ENCODE data around the gene SOS2. TPM values are rescaled to one million over a fixed set of nuclear protein-coding genes. Genes with fewer than 3 reads are reported as not detected.

The SOS2 gene
- total and polyA plus RNA-seq, 2 of the 4 experiments (the other 2 are of a cell fraction): 6.3 to 10.9 TPM

- Histone ChIP-seq H2BK5ac (ENCODE audit: low read depth, low read length, poor library complexity, severe bottlenecking) (no peak overlapping the region), H4K5ac (ENCODE audit: low read depth, low read length) (no peak overlapping the region), H4K20me1 (ENCODE audit: insufficient read depth, low read length) (no peaks in the 10 kb centered on the region), H2BK120ac (ENCODE audit: low read depth, low read length) (no peak overlapping the region), H2AK5ac (ENCODE audit: low read depth, low read length) (no peak overlapping the region), H3K9me3 (ENCODE audit: control insufficient read depth, insufficient read depth, low read length) (no peaks in the 10 kb centered on the region), H4K8ac (ENCODE audit: low read depth in 2 of 2, low read length in 2 of 2) (no peak overlapping the region), H3K4me1 (ENCODE audit: control insufficient read depth, insufficient read depth, low read length) (no peaks in the 10 kb centered on the region), H4K91ac (ENCODE audit: insufficient read depth, low read depth, low read length) (no peak overlapping the region), H2BK15ac (ENCODE audit: low read depth, low read length) (no peak overlapping the region), H3K9ac (ENCODE audit: low read depth, low read length) (no peak overlapping the region), H2BK20ac (ENCODE audit: low read depth, low read length) (no peak overlapping the region), H3K18ac (ENCODE audit: low read depth, low read length) (no peak overlapping the region), H3K4me3 (ENCODE audit: insufficient read depth, low read depth, low read length) (no peak overlapping the region), H2AK9ac (replicated peaks; ENCODE audit: low read depth, low read length, poor library complexity) (no peak overlapping the region), H3K23ac (ENCODE audit: low read depth, low read length) (no peak overlapping the region), H3K36me3 (ENCODE audit: control insufficient read depth, insufficient read depth, low read length) (no peaks in the 10 kb centered on the region), H3K27me3 (ENCODE audit: control insufficient read depth, insufficient read depth, low read length) (no peaks in the 10 kb centered on the region), H3K4ac (ENCODE audit: low read depth, low read length) (no peak overlapping the region), H3K56ac (ENCODE audit: extremely low read depth, insufficient read depth, low read length) (no peak overlapping the region), H3K4me2 (ENCODE audit: low read depth, low read length) (no peak overlapping the region), H2AFZ (replicated peaks; ENCODE audit: low read length, poor library complexity) (no peak overlapping the region), H3K9me1 (ENCODE audit: insufficient read depth, low read length) (no peaks in the 10 kb centered on the region), H3K27ac (ENCODE audit: insufficient read depth, low read length) (no peak overlapping the region), H3K14ac (replicated peaks; ENCODE audit: low read depth, low read length) (no peak overlapping the region), H3K79me1 (ENCODE audit: low read depth in 1 of 2, low read length in 2 of 2) (no peaks in the 10 kb centered on the region)
- ATAC-seq (ENCODE audit: low read depth) (no peak), DNase-seq (no peak)
- TF ChIP-seq CEBPB (IDR thresholded peaks at IDR 0.05; ENCODE audit: low read depth, low read length): no peak
- TF ChIP-seq BHLHE40 (IDR thresholded peaks at IDR 0.05; ENCODE audit: low read depth, low read length): no peak
- no peak for TF ChIP-seq ELK1 (IDR thresholded peaks at IDR 0.05; ENCODE audit: borderline replicate concordance, low read depth, low read length)
- no peak for TF ChIP-seq FOS (IDR thresholded peaks at IDR 0.05; ENCODE audit: low read depth, low read length)
- no peak for TF ChIP-seq POLR2A (IDR thresholded peaks at IDR 0.05; ENCODE audit: low read depth, low read length)
- no peak for TF ChIP-seq CHD1 (IDR thresholded peaks at IDR 0.05; ENCODE audit: low read depth, low read length)
- no peak for TF ChIP-seq NFE2L2 (IDR thresholded peaks at IDR 0.05; ENCODE audit: low read depth, low read length)
- no peak for TF ChIP-seq MXI1 (IDR thresholded peaks at IDR 0.05; ENCODE audit: borderline replicate concordance, low read depth, low read length)
- no peak for TF ChIP-seq USF2 (IDR thresholded peaks at IDR 0.05; ENCODE audit: low read depth, low read length)
- no peak for TF ChIP-seq CTCF (conservative IDR thresholded peaks at IDR 0.05; ENCODE audit: low read depth, low read length)
- no peak for TF ChIP-seq SMC3 (IDR thresholded peaks at IDR 0.05; ENCODE audit: low read depth, low read length)
- no peak for TF ChIP-seq RFX5 (IDR thresholded peaks at IDR 0.05; ENCODE audit: low read depth, low read length)
- no peak for TF ChIP-seq MAFK (IDR thresholded peaks at IDR 0.05; ENCODE audit: low read depth, low read length)
- TF ChIP-seq RCOR1 (IDR thresholded peaks at IDR 0.05; ENCODE audit: insufficient replicate concordance, low read length): no peak
- no peak for TF ChIP-seq RAD21 (IDR thresholded peaks at IDR 0.05; ENCODE audit: low read length)
- no peak for TF ChIP-seq MAZ (IDR thresholded peaks at IDR 0.05; ENCODE audit: borderline replicate concordance, low read depth, low read length)
- ChIA-PET CTCF (interaction anchor here (0.6 to 1.2 kb wide), 7 partner anchors 8 to 397 kb away, joined by 3 to 5 read pairs (median 3); no protein-coding TSS in a partner anchor), POLR2A (ENCODE audit: unreplicated experiment) (no interaction called here)
- intact Hi-C loops (cut with micrococcal nuclease): loop anchor here (5.0 kb wide), 1 partner anchor 37 kb away; no protein-coding TSS in a partner anchor
- WGBS, 2 experiments (ENCODE audit: extremely low coverage in 2 of 2, insufficient read length in 1 of 2): no CpG with 5 or more reads among the region's 3 CpGs
- in situ Hi-C loops (cut with MboI; ENCODE audit: low sequenced_read_pairs): no loop called here
- BruUV-seq (replicated peaks): no TSS peak
- dilution Hi-C loops (cut with HindIII; ENCODE audit: low sequenced_read_pairs, unreplicated experiment): no loop called here
Observed at GRCh38 chr14:50260072-50260471, 28.7 kb upstream of the SOS2 start.
